NCI-H510A treated with DMSO at 0.1 percent for 48 hours (cell line): ENCODE results near the gene CMTM6.
"Not testable (repeated sequence)": the region's sequence is repeated elsewhere in the genome, so short reads cannot be mapped to it uniquely, and the experiment has no call there.

Source experiments
- DNase-seq: peaks from one replicate; lab custom pipeline; 2025; lab: John Stamatoyannopoulos, UW

The CMTM6 gene

GRCh38 chr3:32502118-32502945, at the start of gene CMTM6:
Gene CMTM6 (minus strand): TSS chr3:32502852. CDS start chr3:32502745, 107 bp downstream.
- peak; percentile 43 for DNase-seq

- no peak for DNase-seq
Observed at GRCh38 chr3:32552013-32552412, 49.4 kb upstream of the CMTM6 start.

GRCh38 chr3:32551496-32551895, 48.8 kb upstream of the CMTM6 start:
- no peak for DNase-seq

- DNase-seq: no peak
Observed at GRCh38 chr3:32551087-32551486, 48.4 kb upstream of the CMTM6 start.

GRCh38 chr3:32545305-32545704, 42.7 kb upstream of the CMTM6 start:
- DNase-seq: no peak

GRCh38 chr3:32544894-32545293, 42.2 kb upstream of the CMTM6 start:
- DNase-seq: no peak

- DNase-seq: no peak
Observed at GRCh38 chr3:32542807-32543206, 40.2 kb upstream of the CMTM6 start.

- no peak for DNase-seq
Observed at GRCh38 chr3:32540899-32541298, 38.2 kb upstream of the CMTM6 start.

- no peak for DNase-seq
Observed at GRCh38 chr3:32532434-32532833, 29.8 kb upstream of the CMTM6 start.

- DNase-seq: no peak
Observed at GRCh38 chr3:32531010-32531647, 28.5 kb upstream of the CMTM6 start.

GRCh38 chr3:32525720-32526119, 23.1 kb upstream of the CMTM6 start:
- no peak for DNase-seq

- no peak for DNase-seq
Observed at GRCh38 chr3:32522682-32523081, 20.0 kb upstream of the CMTM6 start.

- DNase-seq: not testable (repeated sequence)
Observed at GRCh38 chr3:32518921-32519320, 16.3 kb upstream of the CMTM6 start.

GRCh38 chr3:32516751-32517150, 14.1 kb upstream of the CMTM6 start:
- not testable (repeated sequence) for DNase-seq

GRCh38 chr3:32511005-32511404, 8.4 kb upstream of the CMTM6 start:
- no peak for DNase-seq

- DNase-seq: peak; percentile 48
Observed at GRCh38 chr3:32510075-32510724, 7.5 kb upstream of the CMTM6 start.

- DNase-seq: no peak
Observed at GRCh38 chr3:32508711-32509110, 6.1 kb upstream of the CMTM6 start.

- no peak for DNase-seq
Observed at GRCh38 chr3:32506466-32506865, 3.8 kb upstream of the CMTM6 start.

GRCh38 chr3:32502946-32503286, 264 bp upstream of the CMTM6 start:
- no peak for DNase-seq

GRCh38 chr3:32501783-32502117, 902 bp downstream of the CMTM6 start:
- no peak for DNase-seq

- no peak for DNase-seq
Observed at GRCh38 chr3:32500880-32501782, 1.5 kb downstream of the CMTM6 start.

GRCh38 chr3:32500231-32500630, 2.4 kb downstream of the CMTM6 start:
- DNase-seq: no peak
